RCC 7860 (cell line): ENCODE measurements around the gene HAUS1.

ENCODE experiments used
- DNase-seq: peaks from one replicate; pipeline ENCODE4 v3.0.0-alpha.2; 2015; ENCODE audit warnings: low spot score
- FAIRE-seq: peaks from 2 replicates; lab custom pipeline; 2012; peaks lifted over from hg19 to GRCh38; lab: Jason Lieb, UNC

The HAUS1 gene

GRCh38 chr18:46104128-46104911, at the start of gene HAUS1:
Gene HAUS1, plus strand, starts transcription at chr18:46104385. Its CDS starts 27 bp downstream, at chr18:46104412.
- FAIRE-seq (peak; percentile 38), DNase-seq (peak; percentile 77)

- FAIRE-seq = no peak
Observed at GRCh38 chr18:46054956-46055837, 49.0 kb upstream of the HAUS1 start.

DNA sequence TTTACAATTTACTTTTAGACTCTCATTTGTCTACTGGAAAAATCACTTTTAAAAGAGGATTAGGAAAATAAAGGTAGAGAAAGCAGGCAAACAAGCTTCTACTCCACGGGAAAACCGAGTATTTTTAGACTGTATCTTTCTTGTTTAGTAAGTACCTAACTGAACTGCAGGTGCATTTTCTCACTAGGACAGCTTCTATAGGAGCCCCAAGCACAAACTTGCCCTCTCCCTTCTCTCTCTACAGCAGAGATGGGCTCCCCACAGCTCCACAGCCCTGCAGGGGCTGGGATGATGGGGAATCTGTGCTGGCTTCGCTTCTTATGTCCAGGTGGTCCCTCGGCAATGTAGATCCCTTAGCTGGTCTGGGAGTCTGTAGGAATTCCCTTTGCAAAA, 48.4 kb upstream of the HAUS1 start:
- FAIRE-seq = no peak
- no peak for DNase-seq

More at GRCh38 chr18:46054956-46055837, 49.0 kb upstream of the HAUS1 start:
- DNase-seq = no peak

GRCh38 chr18:46060359-46060841, 43.8 kb upstream of the HAUS1 start:
- FAIRE-seq = no peak
- DNase-seq = no peak

DNA sequence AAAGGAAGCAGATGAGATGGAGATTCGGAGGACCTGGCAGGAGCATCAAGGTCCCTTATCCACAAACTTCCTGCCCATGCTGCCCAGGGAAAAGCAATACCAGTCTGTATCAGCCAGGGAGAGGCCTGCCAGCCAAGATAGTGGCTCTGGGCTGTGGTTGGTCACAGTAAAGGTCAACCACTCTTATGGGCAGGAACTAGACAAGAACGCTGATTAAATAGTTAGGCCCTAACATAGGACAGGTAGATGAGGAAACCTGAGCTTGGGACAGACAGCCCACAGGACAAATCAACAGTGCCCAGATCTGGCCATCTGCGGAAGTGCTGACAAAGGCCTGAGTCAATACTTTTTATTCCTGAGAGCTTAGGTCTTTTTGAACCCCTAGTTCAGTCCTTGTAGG, 42.8 kb upstream of the HAUS1 start:
- FAIRE-seq = no peak
- DNase-seq = no peak

- DNase-seq (no peak), FAIRE-seq (no peak)
Observed at GRCh38 chr18:46061796-46062195, 42.4 kb upstream of the HAUS1 start.

GRCh38 chr18:46062781-46063180, 41.4 kb upstream of the HAUS1 start:
- DNase-seq (no peak), FAIRE-seq (no peak)

DNA sequence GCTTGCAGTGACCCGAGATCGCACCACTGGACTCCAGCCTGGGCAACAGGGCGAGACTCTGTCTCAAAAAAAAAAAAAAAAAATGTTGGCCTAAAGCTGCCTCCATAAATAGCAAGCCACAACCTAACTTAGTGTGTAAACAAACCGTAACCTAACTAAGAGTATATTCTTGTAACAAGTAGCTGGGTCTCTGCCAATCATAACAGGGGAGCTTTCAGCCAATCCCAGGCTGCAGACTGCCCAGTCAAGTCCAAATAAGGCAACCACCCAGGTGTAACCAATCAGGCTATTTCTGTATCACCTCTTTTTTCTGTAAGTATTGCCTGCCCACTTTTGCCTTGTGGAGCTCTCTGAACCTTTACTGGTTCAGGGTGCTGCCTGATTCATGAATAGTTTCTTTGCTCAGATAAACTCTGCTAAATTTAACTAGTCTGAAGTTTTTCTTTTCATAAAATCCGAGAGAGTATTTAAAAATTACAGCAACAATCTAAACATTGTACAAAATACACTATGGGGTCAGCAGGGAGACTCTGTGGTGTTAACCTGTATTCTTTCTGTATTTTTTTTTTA, 36.7 kb upstream of the HAUS1 start:
- DNase-seq = no peak
- FAIRE-seq = no peak

GRCh38 chr18:46068763-46069162, 35.4 kb upstream of the HAUS1 start:
- DNase-seq (no peak), FAIRE-seq (no peak)

DNA sequence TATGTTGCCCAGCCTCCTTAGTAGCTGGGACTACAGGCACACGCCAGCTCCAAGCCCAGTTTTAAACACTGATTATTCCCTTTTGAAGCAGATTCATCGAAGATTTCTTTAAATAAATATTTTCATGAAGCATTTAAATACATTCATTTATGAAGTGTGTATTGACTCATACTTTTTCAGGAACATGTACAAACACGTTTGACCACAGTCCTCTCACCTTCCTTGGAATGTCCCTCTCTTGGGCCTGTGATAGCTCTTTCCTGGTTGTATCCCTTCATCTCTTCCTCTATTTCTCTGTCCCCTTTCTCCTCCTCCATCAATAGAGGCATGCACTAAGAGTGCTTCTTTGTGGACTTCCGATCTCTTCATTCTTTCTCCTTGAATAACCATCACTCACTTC, 34.7 kb upstream of the HAUS1 start:
- no peak for FAIRE-seq
- DNase-seq = no peak

- no peak for DNase-seq
- FAIRE-seq = no peak
Observed at GRCh38 chr18:46070232-46070631, 34.0 kb upstream of the HAUS1 start.

GRCh38 chr18:46070815-46071652, 33.2 kb upstream of the HAUS1 start:
- no peak for DNase-seq
- no peak for FAIRE-seq

DNA sequence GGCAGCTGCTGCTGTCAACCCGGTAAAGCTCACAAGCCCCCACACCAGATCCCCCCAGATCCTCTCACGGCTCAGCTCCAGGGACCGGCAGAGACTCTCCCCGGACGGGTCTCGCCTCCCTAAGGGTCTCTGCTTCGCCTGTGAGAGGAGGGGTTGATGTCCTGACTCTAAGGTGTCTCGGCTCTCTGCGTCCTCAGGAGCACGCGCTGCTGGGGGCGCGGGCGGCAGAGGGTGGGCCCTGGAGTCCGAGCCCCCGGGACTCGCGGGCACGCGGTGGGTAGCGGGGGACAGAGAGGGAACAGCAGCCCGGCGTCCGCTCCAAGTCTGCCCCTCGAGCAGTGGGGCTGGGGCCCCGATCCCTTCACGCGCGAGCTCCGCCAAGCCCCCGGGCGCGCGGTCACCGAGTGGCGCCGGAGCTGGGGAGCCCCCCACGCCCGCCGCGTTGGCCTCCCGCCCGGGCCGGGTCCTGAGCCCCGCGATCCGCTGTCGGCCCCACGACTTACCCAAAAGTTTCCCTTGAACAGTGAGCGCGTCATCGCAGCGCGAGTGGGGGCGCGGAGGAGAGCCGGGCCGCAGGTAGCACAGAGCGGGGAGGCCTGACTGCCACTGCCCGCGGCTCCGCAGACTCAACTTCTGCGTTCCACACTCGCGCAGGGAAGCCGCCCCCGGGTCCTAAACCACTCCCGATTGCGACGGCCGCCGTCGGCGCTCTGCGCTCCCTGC, 32.4 kb upstream of the HAUS1 start, which contains the start of gene PSTPIP2:
Gene PSTPIP2, minus strand, starts transcription at position 608 of the 723 bp plus-strand sequence. Its CDS starts 72 bp downstream, at position 536.
- DNase-seq (no peak), FAIRE-seq (no peak)

- FAIRE-seq = no peak
- DNase-seq = no peak
Observed at GRCh38 chr18:46072376-46072867, 31.8 kb upstream of the HAUS1 start.

GRCh38 chr18:46072959-46073358, 31.2 kb upstream of the HAUS1 start:
- FAIRE-seq = no peak
- DNase-seq = no peak

DNA sequence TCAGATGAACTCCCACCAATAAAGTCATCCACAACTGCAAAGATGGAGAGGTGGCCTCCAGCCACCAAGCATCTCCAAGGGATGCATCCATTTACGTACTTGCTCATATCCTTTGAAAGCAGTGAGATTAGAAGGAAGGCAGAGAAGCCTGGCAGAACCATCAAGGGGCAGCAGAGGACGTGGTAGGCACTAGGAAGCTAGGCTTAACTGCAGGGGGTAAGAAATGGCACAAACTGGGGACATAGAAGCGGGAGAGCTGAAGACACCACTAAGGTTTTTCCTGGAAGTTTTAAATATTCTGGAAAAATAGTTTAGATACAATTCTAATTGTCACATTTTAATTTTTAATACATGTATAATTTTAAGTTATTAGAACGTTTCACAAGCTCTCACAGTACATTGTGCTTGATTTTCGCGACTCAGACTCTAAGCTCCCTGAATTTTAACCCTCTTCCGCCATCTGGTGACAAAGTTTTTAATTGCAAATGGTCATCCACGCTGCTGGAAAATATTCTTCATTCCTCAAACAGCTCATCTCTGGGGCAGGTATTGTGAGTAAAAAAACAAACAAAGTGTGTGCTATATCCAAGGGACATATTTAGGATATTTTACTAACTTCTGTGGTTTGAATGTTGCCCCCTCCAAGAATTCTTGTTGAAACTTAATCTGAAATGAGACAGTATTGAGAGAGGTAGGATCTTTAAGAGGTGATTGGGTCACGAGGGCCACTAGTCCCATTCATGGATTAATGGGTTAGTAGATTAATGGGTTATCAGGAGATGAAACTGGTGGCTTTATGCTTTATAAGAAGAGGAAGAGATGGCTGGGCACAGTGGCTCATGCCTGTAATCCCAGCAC, 30.5 kb upstream of the HAUS1 start:
- peak; percentile 82 for FAIRE-seq
- peak; percentile 37 for DNase-seq

DNA sequence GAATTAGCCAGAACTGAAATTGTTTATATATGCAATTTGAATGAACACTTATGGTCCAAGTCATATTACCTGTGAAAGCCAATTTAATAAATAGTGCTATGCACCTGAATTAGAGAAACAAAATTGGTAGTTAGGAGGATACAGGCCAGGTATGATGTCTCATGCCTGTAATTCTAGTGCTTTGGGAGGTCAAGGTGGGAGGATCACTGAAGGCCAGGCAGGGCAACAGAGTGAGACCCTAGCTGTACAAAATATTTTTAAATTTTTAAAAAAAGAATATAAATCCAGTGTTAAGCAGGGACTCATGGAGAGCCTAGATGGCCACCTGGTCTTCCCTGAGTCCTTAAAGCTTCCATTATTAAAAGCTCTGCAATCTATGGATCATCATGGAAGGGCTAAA, 24.8 kb upstream of the HAUS1 start:
- FAIRE-seq (no peak), DNase-seq (no peak)

DNA sequence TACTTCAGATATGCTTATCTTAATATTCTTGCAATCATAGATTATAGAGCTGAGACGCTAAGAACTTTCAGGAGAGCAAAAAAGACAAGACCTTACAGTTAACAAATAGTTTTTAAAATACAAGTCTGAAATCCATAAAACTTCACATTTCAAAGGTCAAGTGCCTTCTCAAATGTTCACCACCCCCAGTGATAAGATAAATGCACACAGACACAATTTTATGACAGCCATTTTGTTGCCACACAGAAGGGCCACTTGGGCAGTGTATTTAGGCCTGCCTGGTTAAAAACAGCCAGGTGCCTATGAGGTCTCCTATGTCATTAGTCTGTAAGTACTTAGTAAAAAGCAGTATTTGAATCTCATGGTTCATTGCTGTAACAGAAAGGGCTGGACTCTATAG, 24.0 kb upstream of the HAUS1 start:
- FAIRE-seq = no peak
- DNase-seq = no peak

- FAIRE-seq (no peak), DNase-seq (no peak)
Observed at GRCh38 chr18:46084431-46084830, 19.8 kb upstream of the HAUS1 start.
